Adrenal gland (tissue), 12 donors: Measurements from ENCODE around the gene BRIP1. TPM values are rescaled to one million over a fixed set of nuclear protein-coding genes. Genes with fewer than 3 reads are reported as not detected.
"Not testable (repeated sequence)": the region's sequence is repeated elsewhere in the genome, so short reads cannot be mapped to it uniquely, and the experiment has no call there.

ENCODE experiments used
- DNase-seq, 7 donors: peaks; one replicate each; pipeline ENCODE4 v3.0.0-alpha.2; 2019 to 2020
- H3K27ac ChIP-seq, 5 donors: fragments of 200-600 bp; sonication (generic) in 4 of 5; 1 replicate in 3 of 5; 2 replicates in 2 of 5; pipeline versions ENCODE4 v1.5.1 to v1.8.0; 2016 to 2020; ENCODE audit warnings: mild to moderate bottlenecking in 1 of 5
- H3K27me3 ChIP-seq: fragments of 200-600 bp; 2 replicates; pipeline ENCODE4 v1.8.0; 2021
- H3K36me3 ChIP-seq, 2 donors: fragments of 200-600 bp; replicated peaks in 1 of 2; 1 replicate in 1 of 2; 2 replicates in 1 of 2; pipeline versions ENCODE4 v1.5.1 to v1.8.0; 2018 to 2022
- H3K4me1 ChIP-seq, 2 donors: fragments of 200-600 bp; replicated peaks in 1 of 2; 1 replicate in 1 of 2; 2 replicates in 1 of 2; pipeline versions ENCODE4 v1.5.1 to v1.8.0; 2018 to 2021
- H3K4me3 ChIP-seq, 4 donors: fragments of 200-600 bp; sonication (generic) in 3 of 4; one replicate each; pipeline ENCODE4 v1.5.1; 2016 to 2018
- H3K9me3 ChIP-seq, 3 donors: fragments of 200-600 bp; sonication (generic) in 1 of 3; replicated peaks in 1 of 3; 1 replicate in 2 of 3; 2 replicates in 1 of 3; pipeline versions ENCODE4 v1.5.1 to v1.8.0; 2016 to 2021
- POLR2A ChIP-seq, 2 donors: fragments of 450-650 bp; IDR thresholded peaks; one replicate each; pipeline ENCODE4 v1.6.1; 2017; ENCODE audit warnings: antibody characterized with exemption in 2 of 2, mild to moderate bottlenecking in 2 of 2, moderate library complexity in 1 of 2
- WGBS, 4 donors: extraction: QIAGEN DNeasy Blood & Tissue Kit in 2 of 4; methylation state at CpG; one replicate each; pipeline versions ENCODE4 v1.1.5 to v1.1.7; 2013 to 2017; 5-methylcytosine and 5-hydroxymethylcytosine counted together
- intact Hi-C, 2 donors: fragments of 100-400 bp; cut with DNase I; formaldehyde crosslinking; loops; one replicate each; pipeline versions ENCODE4 v1.14.1 to v1.15.0; 2022 to 2023
- polyA plus RNA-seq, 3 donors: library from polyadenylated mRNA; stranded (reverse); fragments of 200-250 nt in 2 of 3; fragments of 350-450 nt in 1 of 3; fragmentation: Illumina TruSeq in 1 of 3; extraction: RNeasy Lipid Tissue Mini Kit (QIAGEN cat#74804) in 1 of 3; gene quantifications; one replicate each; pipeline ENCODE4 v1.2.3, GENCODE V29; 2013 to 2014
- total RNA-seq, 9 donors: library from RNA; depleted of rRNA in 4 of 9; stranded (reverse); fragments of >200 nt in 4 of 9; fragments of 120-200 nt in 1 of 9; fragmentation: NEBNext Ultra II Directional in 1 of 9; extraction: Animal tissue kit (Norgen Biotek cat#: 25700) in 1 of 9; gene quantifications; one replicate each; pipeline versions ENCODE4 v1.1.0 to v1.2.4, GENCODE V29; 2013 to 2023
- TF ChIP-seq, protein P1 (sequence below), 6 experiments: fragments of 450-650 bp in 4 of 6; fragments of 200-600 bp in 2 of 6; sonication (generic) in 1 of 6; IDR thresholded peaks; 1 replicate in 5 of 6; 2 replicates in 1 of 6; pipeline versions ENCODE4 v1.5.1 to v1.8.0; 2016 to 2021; ENCODE audit warnings: antibody characterized with exemption in 6 of 6, mild to moderate bottlenecking in 2 of 6, moderate library complexity in 1 of 6
- donor health status: healthy with polysubstance abuse.
- donor health status: Bipolar disorder and iron deficiency.
- donor health status: DM: yes; HTN: yes; CAD: no.
- donor health status: DM: no; HTN: no; CAD: no.
- donor health status: DM: no; HTN: no; CAD: no.
- donor health status: DM: yes; HTN: yes; CAD: no.

BRIP1 gene
- total and polyA plus RNA-seq, 12 donors, result 0.06 to 6.9 (median 0.46) TPM

DNA sequence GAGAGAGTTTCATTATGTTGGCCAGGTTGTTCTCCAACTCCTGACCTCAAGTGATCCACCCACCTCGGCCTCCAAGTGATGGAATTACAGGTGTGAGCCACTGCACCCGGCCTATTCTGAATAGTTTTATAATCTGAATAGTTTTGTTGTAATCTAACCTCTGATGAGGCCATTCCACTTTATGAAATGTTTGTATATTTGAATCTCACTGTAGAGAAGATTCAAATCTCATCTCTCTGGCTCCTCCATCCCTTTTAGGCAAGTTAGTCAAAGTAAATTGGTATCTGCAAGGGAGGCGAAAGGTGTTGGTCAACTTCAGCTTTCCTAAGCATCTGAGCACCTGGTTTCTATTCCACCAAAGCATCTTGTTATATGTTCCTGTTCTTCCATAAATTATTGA is 131.2 kb downstream of the BRIP1 start:
- TF ChIP-seq, protein P1, sequence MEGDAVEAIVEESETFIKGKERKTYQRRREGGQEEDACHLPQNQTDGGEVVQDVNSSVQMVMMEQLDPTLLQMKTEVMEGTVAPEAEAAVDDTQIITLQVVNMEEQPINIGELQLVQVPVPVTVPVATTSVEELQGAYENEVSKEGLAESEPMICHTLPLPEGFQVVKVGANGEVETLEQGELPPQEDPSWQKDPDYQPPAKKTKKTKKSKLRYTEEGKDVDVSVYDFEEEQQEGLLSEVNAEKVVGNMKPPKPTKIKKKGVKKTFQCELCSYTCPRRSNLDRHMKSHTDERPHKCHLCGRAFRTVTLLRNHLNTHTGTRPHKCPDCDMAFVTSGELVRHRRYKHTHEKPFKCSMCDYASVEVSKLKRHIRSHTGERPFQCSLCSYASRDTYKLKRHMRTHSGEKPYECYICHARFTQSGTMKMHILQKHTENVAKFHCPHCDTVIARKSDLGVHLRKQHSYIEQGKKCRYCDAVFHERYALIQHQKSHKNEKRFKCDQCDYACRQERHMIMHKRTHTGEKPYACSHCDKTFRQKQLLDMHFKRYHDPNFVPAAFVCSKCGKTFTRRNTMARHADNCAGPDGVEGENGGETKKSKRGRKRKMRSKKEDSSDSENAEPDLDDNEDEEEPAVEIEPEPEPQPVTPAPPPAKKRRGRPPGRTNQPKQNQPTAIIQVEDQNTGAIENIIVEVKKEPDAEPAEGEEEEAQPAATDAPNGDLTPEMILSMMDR (IDR thresholded peaks at IDR 0.05), result no peak
- no peak for TF ChIP-seq POLR2A (IDR thresholded peaks at IDR 0.05)
- intact Hi-C loops, result no loop called here
- Histone ChIP-seq H3K36me3 (no peaks in the 10 kb centered on the region), H3K4me3 (no peak overlapping the region), H3K4me1 (no peaks in the 10 kb centered on the region), H3K27ac (no peak overlapping the region), H3K9me3 (no peaks in the 10 kb centered on the region), H3K27me3 (no peaks in the 10 kb centered on the region)
- 60 to 81% (median 71%) methylated on average over 3 of the region's 3 CpGs for WGBS, 4 donors
- DNase-seq, result no peak

- intact Hi-C loops, result no loop called here
These were observed 132.0 kb downstream of the BRIP1 start for GRCh38 chr17:61731330-61731729.

GRCh38 chr17:61729690-61730268 is 133.5 kb downstream of the BRIP1 start:
- TF ChIP-seq, protein P1 (IDR thresholded peaks at IDR 0.05), result no peak
- TF ChIP-seq POLR2A (IDR thresholded peaks at IDR 0.05), result no peak
- intact Hi-C loops, result no loop called here
- Histone ChIP-seq H3K27me3 (no peaks in the 10 kb centered on the region), H3K4me1 (no peaks in the 10 kb centered on the region), H3K9me3 (no peaks in the 10 kb centered on the region), H3K36me3 (no peaks in the 10 kb centered on the region), H3K4me3 (no peak overlapping the region), H3K27ac (no peak overlapping the region)
- 87 to 93% (median 90%) methylated on average over 5 of the region's 5 CpGs for WGBS, 4 donors
- DNase-seq, result no peak

More at GRCh38 chr17:61731330-61731729, 132.0 kb downstream of the BRIP1 start:
- H3K27ac ChIP-seq, result no peak overlapping the region
- no peaks in the 10 kb centered on the region for H3K27me3 ChIP-seq
- H3K4me3 ChIP-seq, result no peak overlapping the region
- no peaks in the 10 kb centered on the region for H3K36me3 ChIP-seq
- no peak for TF ChIP-seq POLR2A (IDR thresholded peaks at IDR 0.05)
- TF ChIP-seq, protein P1 (IDR thresholded peaks at IDR 0.05), result no peak
- H3K4me1 ChIP-seq, result no peaks in the 10 kb centered on the region
- DNase-seq, result no peak
- no peaks in the 10 kb centered on the region for H3K9me3 ChIP-seq

- intact Hi-C loops, result no loop called here
- H3K4me1 ChIP-seq, result no peaks in the 10 kb centered on the region
- no peak overlapping the region for H3K27ac ChIP-seq
- H3K36me3 ChIP-seq, result no peaks in the 10 kb centered on the region
- H3K27me3 ChIP-seq, result no peaks in the 10 kb centered on the region
- no peak for DNase-seq
- 80 to 91% (median 87%) methylated on average over 3 of the region's 3 CpGs for WGBS, 4 donors
- no peaks in the 10 kb centered on the region for H3K9me3 ChIP-seq
- TF ChIP-seq, protein P1 (IDR thresholded peaks at IDR 0.05), result no peak
- no peak for TF ChIP-seq POLR2A (IDR thresholded peaks at IDR 0.05)
- no peak overlapping the region for H3K4me3 ChIP-seq
These were observed 135.0 kb downstream of the BRIP1 start for GRCh38 chr17:61728297-61728836.

GRCh38 chr17:61727798-61728197 is 135.5 kb downstream of the BRIP1 start:
- WGBS, 4 donors, result 96 to 99% (median 96%) methylated on average over 8 of the region's 8 CpGs
- DNase-seq, result not testable (repeated sequence)

More at GRCh38 chr17:61727798-61728197, 135.5 kb downstream of the BRIP1 start:
- H3K4me1 ChIP-seq, H3K9me3 ChIP-seq, intact Hi-C loops, H3K27ac ChIP-seq, H3K4me3 ChIP-seq, H3K27me3 ChIP-seq, H3K36me3 ChIP-seq: not testable (repeated sequence)
